ENCODE measurements around the gene C1orf35.

Gene C1orf35

DNA sequence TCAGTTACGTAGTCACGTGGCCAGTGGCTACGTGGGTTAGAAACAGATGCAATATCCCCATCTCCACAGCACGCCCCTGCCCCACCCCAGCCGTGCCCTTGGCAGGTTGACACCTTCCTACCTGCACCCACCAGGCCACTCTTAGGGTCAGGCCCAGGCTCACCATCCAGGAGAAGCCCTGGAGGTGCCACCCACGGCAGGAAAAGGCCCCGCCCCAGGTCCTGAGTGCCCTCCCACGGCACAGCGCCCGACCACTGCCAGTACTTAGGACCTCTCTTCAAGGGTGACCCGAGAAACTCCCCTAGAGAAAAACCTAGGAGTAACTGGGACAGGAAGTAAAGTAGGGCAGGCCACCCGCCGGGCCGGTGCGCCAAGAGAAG, 1.5 kb downstream of the C1orf35 start:
- TF ChIP-seq, protein P1, sequence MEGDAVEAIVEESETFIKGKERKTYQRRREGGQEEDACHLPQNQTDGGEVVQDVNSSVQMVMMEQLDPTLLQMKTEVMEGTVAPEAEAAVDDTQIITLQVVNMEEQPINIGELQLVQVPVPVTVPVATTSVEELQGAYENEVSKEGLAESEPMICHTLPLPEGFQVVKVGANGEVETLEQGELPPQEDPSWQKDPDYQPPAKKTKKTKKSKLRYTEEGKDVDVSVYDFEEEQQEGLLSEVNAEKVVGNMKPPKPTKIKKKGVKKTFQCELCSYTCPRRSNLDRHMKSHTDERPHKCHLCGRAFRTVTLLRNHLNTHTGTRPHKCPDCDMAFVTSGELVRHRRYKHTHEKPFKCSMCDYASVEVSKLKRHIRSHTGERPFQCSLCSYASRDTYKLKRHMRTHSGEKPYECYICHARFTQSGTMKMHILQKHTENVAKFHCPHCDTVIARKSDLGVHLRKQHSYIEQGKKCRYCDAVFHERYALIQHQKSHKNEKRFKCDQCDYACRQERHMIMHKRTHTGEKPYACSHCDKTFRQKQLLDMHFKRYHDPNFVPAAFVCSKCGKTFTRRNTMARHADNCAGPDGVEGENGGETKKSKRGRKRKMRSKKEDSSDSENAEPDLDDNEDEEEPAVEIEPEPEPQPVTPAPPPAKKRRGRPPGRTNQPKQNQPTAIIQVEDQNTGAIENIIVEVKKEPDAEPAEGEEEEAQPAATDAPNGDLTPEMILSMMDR (IDR thresholded peaks at IDR 0.05; ENCODE audit: low read depth, low read length), result no peak
- DNase-seq, result no peak
- Histone ChIP-seq H3K36me3 (peaks cover 11% of the 10 kb centered on the region), H3K27me3 (ENCODE audit: insufficient read depth, low read depth, severe bottlenecking) (no peaks in the 10 kb centered on the region), H3K9me3 (ENCODE audit: severe bottlenecking) (no peaks in the 10 kb centered on the region), H3K27ac (no peak overlapping the region), H3K4me3 (ENCODE audit: low read depth, low read length) (peak overlapping the region; percentile 65)

DNA sequence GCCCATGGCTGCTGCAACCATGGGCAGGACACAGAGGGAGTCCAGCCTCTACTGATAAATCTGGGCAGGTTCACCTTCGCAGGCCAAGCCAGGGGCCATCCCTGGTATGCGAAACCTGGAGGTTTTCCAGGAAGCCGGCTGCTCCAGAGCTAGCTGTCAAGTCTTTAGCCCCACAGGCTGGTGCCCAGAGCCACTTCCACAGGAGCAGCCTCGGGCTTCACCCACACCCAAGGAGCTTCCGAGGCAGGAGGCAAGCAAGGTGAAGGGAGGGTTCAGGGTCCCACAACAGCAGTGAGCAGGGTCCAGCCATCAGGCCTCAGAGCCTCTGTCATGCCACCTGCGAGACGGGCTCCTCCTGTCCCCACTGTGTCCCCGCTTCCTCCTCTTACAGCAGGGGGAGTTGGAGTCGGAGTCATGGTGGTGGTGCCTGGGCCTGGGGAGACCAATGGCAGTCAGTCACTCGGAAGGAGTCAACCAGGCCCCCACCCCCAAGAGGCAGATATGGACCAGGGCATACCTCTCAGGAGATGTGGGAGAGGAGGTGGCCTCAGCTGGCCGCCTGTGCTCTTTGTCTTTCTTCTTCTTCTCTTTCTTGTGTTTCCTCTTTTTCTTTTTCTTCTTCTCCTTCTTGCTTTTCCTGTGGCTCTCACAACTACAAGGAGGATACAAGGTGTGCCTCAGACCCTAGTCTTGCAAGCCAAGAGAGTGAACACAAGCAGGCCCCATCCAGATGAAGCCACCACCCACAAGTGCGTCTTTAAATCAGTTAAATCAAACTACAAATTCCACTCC, 2.1 kb downstream of the C1orf35 start:
- H3K27me3 ChIP-seq (ENCODE audit: insufficient read depth, low read depth, severe bottlenecking), result no peaks in the 10 kb centered on the region
- TF ChIP-seq, protein P1 (IDR thresholded peaks at IDR 0.05; ENCODE audit: low read depth, low read length), result no peak
- no peak for DNase-seq
- H3K27ac ChIP-seq, result no peak overlapping the region
- no peaks in the 10 kb centered on the region for H3K9me3 ChIP-seq (ENCODE audit: severe bottlenecking)
- H3K4me3 ChIP-seq (ENCODE audit: low read depth, low read length), result no peak overlapping the region
- H3K36me3 ChIP-seq, result peaks cover 11% of the 10 kb centered on the region

DNA sequence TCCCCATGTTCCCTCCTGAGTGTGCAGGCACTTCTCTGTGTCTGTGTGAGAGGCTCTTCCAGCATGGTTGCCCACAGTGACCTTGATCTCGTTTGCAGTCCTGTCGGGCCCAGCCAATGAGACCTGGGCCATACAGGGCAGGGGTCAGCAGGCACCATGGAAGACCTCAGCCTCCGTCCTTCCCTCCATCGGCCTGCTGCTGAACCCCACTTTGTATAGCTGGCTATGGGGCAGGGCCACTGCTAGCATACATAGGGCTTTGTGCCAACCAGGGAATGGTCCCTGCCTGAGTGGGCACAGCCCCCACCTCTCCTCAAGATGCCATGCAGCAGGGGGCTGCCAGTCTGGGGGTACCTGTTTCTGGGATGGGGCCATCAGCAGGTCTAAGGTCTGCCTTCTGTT, 3.8 kb downstream of the C1orf35 start:
- no peak for DNase-seq
- H3K36me3 ChIP-seq, result peaks cover 11% of the 10 kb centered on the region
- no peak overlapping the region for H3K4me3 ChIP-seq (ENCODE audit: low read depth, low read length)

DNA sequence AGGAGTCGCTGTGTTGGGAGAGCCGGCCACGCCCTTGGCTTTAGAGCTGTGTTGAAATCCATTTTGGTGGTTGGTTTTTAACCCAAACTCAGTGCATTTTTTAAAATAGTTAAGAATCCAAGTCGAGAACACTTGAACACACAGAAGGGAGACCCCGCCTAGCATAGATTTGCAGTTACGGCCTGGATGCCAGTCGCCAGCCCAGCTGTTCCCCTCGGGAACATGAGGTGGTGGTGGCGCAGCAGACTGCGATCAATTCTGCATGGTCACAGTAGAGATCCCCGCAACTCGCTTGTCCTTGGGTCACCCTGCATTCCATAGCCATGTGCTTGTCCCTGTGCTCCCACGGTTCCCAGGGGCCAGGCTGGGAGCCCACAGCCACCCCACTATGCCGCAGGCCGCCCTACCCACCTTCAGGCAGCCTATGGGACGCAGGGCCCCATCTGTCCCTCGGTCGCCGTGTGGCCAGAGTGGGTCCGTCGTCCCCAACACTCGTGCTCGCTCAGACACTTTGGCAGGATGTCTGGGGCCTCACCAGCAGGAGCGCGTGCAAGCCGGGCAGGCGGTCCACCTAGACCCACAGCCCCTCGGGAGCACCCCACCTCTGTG, 4.7 kb downstream of the C1orf35 start:
- TF ChIP-seq, protein P1 (IDR thresholded peaks at IDR 0.05; ENCODE audit: low read depth, low read length), result no peak
- Histone ChIP-seq H3K4me3 (ENCODE audit: low read depth, low read length) (no peak overlapping the region), H3K27ac (no peak overlapping the region), H3K9me3 (ENCODE audit: severe bottlenecking) (no peaks in the 10 kb centered on the region), H3K36me3 (peaks cover 11% of the 10 kb centered on the region), H3K27me3 (ENCODE audit: insufficient read depth, low read depth, severe bottlenecking) (no peaks in the 10 kb centered on the region)
- DNase-seq, result no peak

More for the DNA sequence above, 3.8 kb downstream of the C1orf35 start:
- H3K27me3 ChIP-seq (ENCODE audit: insufficient read depth, low read depth, severe bottlenecking), result no peaks in the 10 kb centered on the region
- no peak overlapping the region for H3K27ac ChIP-seq
- no peaks in the 10 kb centered on the region for H3K9me3 ChIP-seq (ENCODE audit: severe bottlenecking)
- TF ChIP-seq, protein P1 (IDR thresholded peaks at IDR 0.05; ENCODE audit: low read depth, low read length), result no peak

DNA sequence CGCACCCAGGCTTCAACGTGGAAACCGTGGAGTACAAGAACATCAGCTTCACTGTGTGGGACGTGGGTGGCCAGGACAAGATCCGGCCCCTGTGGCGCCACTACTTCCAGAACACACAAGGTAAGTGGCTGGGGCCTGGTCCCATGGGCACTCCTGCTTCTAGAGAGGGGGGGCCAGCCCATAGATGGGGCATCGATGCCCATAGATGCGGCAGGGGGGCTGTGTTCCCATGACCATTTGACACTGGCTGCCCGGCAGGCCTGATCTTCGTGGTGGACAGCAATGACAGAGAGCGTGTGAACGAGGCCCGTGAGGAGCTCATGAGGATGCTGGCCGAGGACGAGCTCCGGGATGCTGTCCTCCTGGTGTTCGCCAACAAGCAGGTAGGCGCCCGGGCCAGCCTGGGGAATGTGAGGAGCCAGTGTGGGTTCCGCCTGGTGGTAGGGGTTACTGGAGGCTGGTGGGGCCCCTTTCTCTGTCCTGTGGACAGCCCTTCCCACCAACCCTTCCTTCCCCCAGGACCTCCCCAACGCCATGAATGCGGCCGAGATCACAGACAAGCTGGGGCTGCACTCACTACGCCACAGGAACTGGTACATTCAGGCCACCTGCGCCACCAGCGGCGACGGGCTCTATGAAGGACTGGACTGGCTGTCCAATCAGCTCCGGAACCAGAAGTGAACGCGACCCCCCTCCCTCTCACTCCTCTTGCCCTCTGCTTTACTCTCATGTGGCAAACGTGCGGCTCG, 5.6 kb downstream of the C1orf35 start:
- H3K9me3 ChIP-seq (ENCODE audit: severe bottlenecking), result no peaks in the 10 kb centered on the region
- no peak for DNase-seq
- H3K27ac ChIP-seq, result no peak overlapping the region
- H3K27me3 ChIP-seq (ENCODE audit: insufficient read depth, low read depth, severe bottlenecking), result no peaks in the 10 kb centered on the region
- H3K4me3 ChIP-seq (ENCODE audit: low read depth, low read length), result no peak overlapping the region
- TF ChIP-seq, protein P1 (IDR thresholded peaks at IDR 0.05; ENCODE audit: low read depth, low read length), result no peak
- H3K36me3 ChIP-seq, result peaks cover 11% of the 10 kb centered on the region

Measured in WERI-Rb-1 (cell line).